GM12801 (cell line): ENCODE data around the gene KEL.

Experiments used
- CTCF ChIP-seq: IDR thresholded peaks from one replicate; pipeline ENCODE4 v1.5.1; 2011; ENCODE audit warnings: control low read depth; ENCODE audit not compliant: insufficient read length; ENCODE audit errors: extremely low read depth

The KEL gene

GRCh38 chr7:142969183-142969582 is 7.0 kb upstream of the KEL start:
- no peak for TF ChIP-seq CTCF

GRCh38 chr7:142968229-142968628 is 6.1 kb upstream of the KEL start:
- no peak for TF ChIP-seq CTCF

GRCh38 chr7:142964502-142965246 is 2.5 kb upstream of the KEL start:
- no peak for TF ChIP-seq CTCF

- no peak for TF ChIP-seq CTCF
Observed at GRCh38 chr7:142963993-142964392, 1.8 kb upstream of the KEL start.

- TF ChIP-seq CTCF = no peak
Observed at GRCh38 chr7:142962991-142963390, 828 bp upstream of the KEL start.

- no peak for TF ChIP-seq CTCF
Observed at GRCh38 chr7:142961595-142961972, 579 bp downstream of the KEL start.

- no peak for TF ChIP-seq CTCF
Observed at GRCh38 chr7:142960955-142961512, 1.1 kb downstream of the KEL start.

- TF ChIP-seq CTCF = no peak
Observed at GRCh38 chr7:142959202-142959601, 3.0 kb downstream of the KEL start.
